ENCODE results near the gene KIAA1549. TPM values are rescaled to one million over a fixed set of nuclear protein-coding genes. Genes with fewer than 3 reads are reported as not detected.
A peak's percentile ranks its signal among the peaks of the same experiment; 100 is the strongest.
"Not testable (repeated sequence)": the region's sequence is repeated elsewhere in the genome, so short reads cannot be mapped to it uniquely, and the experiment has no call there.

The KIAA1549 gene
- polyA plus RNA-seq, 3 donors, result 0.22 to 5.4 (median 0.31) TPM

GRCh38 chr7:138952791-138953190, 28.4 kb downstream of the KIAA1549 start:
- WGBS, 3 donors, result 91 to 98% (median 98%) methylated on average over 6 of the region's 6 CpGs
- no peak overlapping the region for H3K27ac ChIP-seq (ENCODE audit: low read depth, low read length)

- H3K27ac ChIP-seq (ENCODE audit: low read depth, low read length), result no peak overlapping the region
- WGBS, 3 donors, result 76 to 87% (median 85%) methylated on average over 9 of the region's 9 CpGs
Observed at GRCh38 chr7:138951953-138952352, 29.2 kb downstream of the KIAA1549 start.

GRCh38 chr7:138949421-138950088, 31.6 kb downstream of the KIAA1549 start:
- WGBS, 3 donors, result 89 to 94% (median 94%) methylated on average over 12 of the region's 12 CpGs
- no peak overlapping the region for H3K27ac ChIP-seq (ENCODE audit: low read depth, low read length)

GRCh38 chr7:138948403-138948802, 32.8 kb downstream of the KIAA1549 start:
- 94 to 97% (median 95%) methylated on average over 6 of the region's 6 CpGs for WGBS, 3 donors
- H3K27ac ChIP-seq (ENCODE audit: low read depth, low read length), result no peak overlapping the region

GRCh38 chr7:138945821-138946220, 35.4 kb downstream of the KIAA1549 start:
- no peak overlapping the region for H3K27ac ChIP-seq (ENCODE audit: low read depth, low read length)
- WGBS, 3 donors, result 62 to 79% (median 67%) methylated on average over 3 of the region's 3 CpGs

GRCh38 chr7:138945154-138945553, 36.0 kb downstream of the KIAA1549 start:
- 75 to 93% (median 80%) methylated on average over 3 of the region's 3 CpGs for WGBS, 3 donors
- no peak overlapping the region for H3K27ac ChIP-seq (ENCODE audit: low read depth, low read length)

GRCh38 chr7:138944592-138944991, 36.6 kb downstream of the KIAA1549 start:
- no peak overlapping the region for H3K27ac ChIP-seq (ENCODE audit: low read depth, low read length)
- WGBS, 3 donors, result 86 to 92% (median 91%) methylated on average over 2 of the region's 2 CpGs

- WGBS, 3 donors, result 85 to 92% (median 87%) methylated on average over 11 of the region's 11 CpGs
- H3K27ac ChIP-seq (ENCODE audit: low read depth, low read length), result no peak overlapping the region
Observed at GRCh38 chr7:138943061-138943460, 38.1 kb downstream of the KIAA1549 start.

GRCh38 chr7:138941545-138941944, 39.6 kb downstream of the KIAA1549 start:
- 50 to 72% (median 70%) methylated on average over 4 of the region's 4 CpGs for WGBS, 3 donors
- no peak overlapping the region for H3K27ac ChIP-seq (ENCODE audit: low read depth, low read length)

GRCh38 chr7:138940602-138941001, 40.6 kb downstream of the KIAA1549 start:
- 70 to 89% (median 86%) methylated on average over 1 of the region's 1 CpG for WGBS, 3 donors
- not testable (repeated sequence) for H3K27ac ChIP-seq (ENCODE audit: low read depth, low read length)

- H3K27ac ChIP-seq (ENCODE audit: low read depth, low read length), result no peak overlapping the region
- 79 to 96% (median 85%) methylated on average over 7 of the region's 7 CpGs for WGBS, 3 donors
Observed at GRCh38 chr7:138937484-138937883, 43.7 kb downstream of the KIAA1549 start.

GRCh38 chr7:138935465-138936011, 45.7 kb downstream of the KIAA1549 start:
- WGBS, 3 donors, result 35 to 40% (median 36%) methylated on average over 6 of the region's 6 CpGs
- no peak overlapping the region for H3K27ac ChIP-seq (ENCODE audit: low read depth, low read length)

- H3K27ac ChIP-seq (ENCODE audit: low read depth, low read length), result peak overlapping the region; percentile 40
- WGBS, 3 donors, result 37 to 55% (median 51%) methylated on average over 3 of the region's 3 CpGs
Observed at GRCh38 chr7:138934861-138935260, 46.3 kb downstream of the KIAA1549 start.

GRCh38 chr7:138934367-138934766, 46.8 kb downstream of the KIAA1549 start:
- WGBS, 3 donors, result 88 to 96% (median 95%) methylated on average over 8 of the region's 8 CpGs
- H3K27ac ChIP-seq (ENCODE audit: low read depth, low read length), result peak overlapping the region; percentile 40

- 84 to 95% (median 93%) methylated on average over 12 of the region's 12 CpGs for WGBS, 3 donors
- H3K27ac ChIP-seq (ENCODE audit: low read depth, low read length), result no peak overlapping the region
Observed at GRCh38 chr7:138932870-138933269, 48.3 kb downstream of the KIAA1549 start.

GRCh38 chr7:138932427-138932826, 48.8 kb downstream of the KIAA1549 start:
- 94 to 98% (median 97%) methylated on average over 5 of the region's 5 CpGs for WGBS, 3 donors
- H3K27ac ChIP-seq (ENCODE audit: low read depth, low read length), result no peak overlapping the region

- WGBS, 3 donors, result 32 to 100% (median 94%) methylated on average over 1 of the region's 1 CpG
- no peak overlapping the region for H3K27ac ChIP-seq (ENCODE audit: low read depth, low read length)
Observed at GRCh38 chr7:138929969-138930368, 51.2 kb downstream of the KIAA1549 start.

GRCh38 chr7:138926241-138926612, 55.0 kb downstream of the KIAA1549 start:
- no peak overlapping the region for H3K27ac ChIP-seq (ENCODE audit: low read depth, low read length)
- 82 to 94% (median 83%) methylated on average over 8 of the region's 8 CpGs for WGBS, 3 donors

- no peak overlapping the region for H3K27ac ChIP-seq (ENCODE audit: low read depth, low read length)
- WGBS, 3 donors, result 79 to 87% (median 82%) methylated on average over 17 of the region's 17 CpGs
Observed at GRCh38 chr7:138924501-138925225, 56.5 kb downstream of the KIAA1549 start.

GRCh38 chr7:138921277-138921676, 59.9 kb downstream of the KIAA1549 start:
- 97 to 98% (median 98%) methylated on average over 11 of the region's 11 CpGs for WGBS, 3 donors

More at GRCh38 chr7:138921277-138921676, 59.9 kb downstream of the KIAA1549 start:
- H3K27ac ChIP-seq (ENCODE audit: low read depth, low read length), result no peak overlapping the region

All from adipose tissue (tissue), 3 donors.